Heart right ventricle (tissue), 16 donors: ENCODE results near the gene RASSF7. TPM values are rescaled to one million over a fixed set of nuclear protein-coding genes. Genes with fewer than 3 reads are reported as not detected.
A peak's percentile ranks its signal among the peaks of the same experiment; 100 is the strongest.

ENCODE experiments used
- ATAC-seq, 8 donors: fragments of 200-7000 bp; cut with Tn5 transposase; one replicate each; pipeline ENCODE4 v1.9.1; 2020; ENCODE audit warnings: mild to moderate bottlenecking in 8 of 8, moderate library complexity in 8 of 8, moderate number of reproducible peaks in 1 of 8
- DNase-seq, 2 donors: peaks; one replicate each; pipeline ENCODE4 v3.0.0-alpha.2; 2020
- H3K27ac ChIP-seq, 10 donors: fragments of 200-600 bp; sonication (generic) in 2 of 10; one replicate each; pipeline versions ENCODE4 v1.5.0 to v1.8.0; 2020 to 2022; ENCODE audit warnings: mild to moderate bottlenecking in 3 of 10
- H3K27me3 ChIP-seq, 7 donors: fragments of 200-600 bp; one replicate each; pipeline ENCODE4 v1.8.0; 2021 to 2022; ENCODE audit warnings: mild to moderate bottlenecking in 2 of 7
- H3K36me3 ChIP-seq, 9 donors: fragments of 200-600 bp; sonication (generic) in 1 of 9; one replicate each; pipeline versions ENCODE4 v1.5.0 to v1.8.0; 2020 to 2022; ENCODE audit warnings: mild to moderate bottlenecking in 2 of 9
- H3K4me1 ChIP-seq, 9 donors: fragments of 200-600 bp; sonication (generic) in 1 of 9; one replicate each; pipeline versions ENCODE4 v1.5.0 to v1.8.0; 2020 to 2022; ENCODE audit warnings: mild to moderate bottlenecking in 4 of 9
- H3K4me3 ChIP-seq, 10 donors: fragments of 200-600 bp; sonication (generic) in 2 of 10; one replicate each; pipeline versions ENCODE4 v1.5.0 to v1.8.0; 2020 to 2022; ENCODE audit warnings: mild to moderate bottlenecking in 7 of 10, moderate library complexity in 2 of 10
- H3K9me3 ChIP-seq, 11 donors: fragments of 200-600 bp in 10 of 11; sonication (generic) in 2 of 11; one replicate each; pipeline versions ENCODE4 v1.5.0 to v1.8.0; 2013 to 2022; ENCODE audit warnings: mild to moderate bottlenecking in 2 of 11, control low read depth in 1 of 11, moderate library complexity in 1 of 11
- CTCF ChIP-seq, 9 donors: fragments of 200-600 bp; sonication (generic) in 2 of 9; IDR thresholded peaks; one replicate each; pipeline versions ENCODE4 v1.5.0 to v1.8.0; 2021 to 2022; ENCODE audit warnings: antibody characterized with exemption in 9 of 9, mild to moderate bottlenecking in 5 of 9, moderate library complexity in 1 of 9
- WGBS, 2 donors: extraction: QIAGEN DNeasy Blood & Tissue Kit; methylation state at CpG; one replicate each; pipeline ENCODE4 v1.1.7; 2013; ENCODE audit warnings: inconsistent platforms in 1 of 2; 5-methylcytosine and 5-hydroxymethylcytosine counted together
- intact Hi-C, 10 donors: fragments of 100-400 bp; cut with DNase I; formaldehyde crosslinking; loops; one replicate each; pipeline versions ENCODE4 v1.11.1 to v1.14.2; 2022
- microRNA-seq, 2 donors: library from miRNA; unstranded; fragments of <30 nt; microRNA quantifications; one replicate each; pipeline ENCODE4 v1.2.0, GENCODE V29; 2021
- polyA plus RNA-seq, 2 donors: library from polyadenylated mRNA; stranded (reverse); fragments of 200-250 nt; gene quantifications; one replicate each; pipeline ENCODE4 v1.2.3, GENCODE V29; 2013
- total RNA-seq, 10 donors: library from RNA; stranded (reverse); fragmentation: NEBNext Ultra II Directional in 3 of 10; extraction: Animal tissue kit (Norgen Biotek cat#: 25700) in 3 of 10; gene quantifications; one replicate each; pipeline versions ENCODE4 v1.2.1 to v1.2.4, GENCODE V29; 2021 to 2023
- donor health status: Arrhythmogenic right ventricular cardiomyopathy.
- donor health status: ischemic (EF 13 %, LVEDD 7.1; RV severe dilation, severe dysfunction).
- donor health status: healthy with polysubstance abuse.
- donor health status: DM: no; HTN: yes; CAD: no.
- donor health status: DM: no; HTN: no; CAD: no.
- donor health status: ischemic (EF 25% LVEDD 6.9; RV normal size, moderate dysfunction).
- donor health status: ischemic (EF 25% LVEDD 5.7; RV mildly dilated, moderate dysfunction).
- donor health status: healthy.
- donor health status: DM: yes; HTN: yes; CAD: no.
- donor health status: Ischemic cardiomyopathy.
- donor health status: ischemic (EF 35%, LVEDD 5.7; RV mildly dilated, moderate dysfunction).
- donor health status: nonischemic (EF 11% LVEDD 7.7; RV severe dilation, severe dysfunction).
- donor health status: DM: yes; HTN: yes; CAD: no.
- donor health status: PGD.
- donor health status: ischemic (EF 29% LVEDD 5.4; RV normal size, mild dysfunction).
- donor health status: nonischemic (EF 23%, LVEDD 6.1; RV moderate dilation, normal function).

RASSF7 gene
- total and polyA plus RNA-seq, 12 donors = 0.96 to 14.2 (median 2.3) TPM

- Histone ChIP-seq H3K4me3 (peak overlapping the region in 3 of 10 donors; percentile 67 to 85 (median 69)), H3K9me3 (no peaks in the 10 kb centered on the region), H3K27ac (peak overlapping the region in 8 of 10 donors; percentile 64 to 98 (median 96)), H3K4me1 (peaks cover 13 to 47% (median 32%) of the 10 kb centered on the region in 9 donors), H3K36me3 (peaks cover 0 to 68% (median 45%) of the 10 kb centered on the region in 9 donors), H3K27me3 (no peaks in the 10 kb centered on the region)
- 64 to 70% methylated on average over 32 to 36 of the region's 36 CpGs for WGBS, 2 donors
- DNase-seq = peak; percentile 57 to 61
- intact Hi-C loops = loop anchor here in 1 of 10 donors (5.0 kb wide), 1 partner anchor 36 kb away; the partner anchor contains the start of gene PHRF1
- ATAC-seq = peak in 5 of 8 donors; percentile 0 to 17 (median 1)
- TF ChIP-seq CTCF (IDR thresholded peaks at IDR 0.05) = no peak
These were observed 52.7 kb downstream of the RASSF7 start for GRCh38 chr11:613369-613968.

Small RNAs within 50 kb of the gene (microRNA-seq; reads per million reads assigned to microRNA genes)
- 355 to 499 reads per million in 2 donors for gene MIR210

Other genes starting within 250 kb of the RASSF7 start
- 100 to 1,000 TPM in 4 of 10 donors, 10 to 100 TPM in 6; 51.6 to 182 (median 94.9) TPM for gene IFITM1, start 246.9 kb upstream of the RASSF7 start, total RNA-seq
- gene IFITM1, start 246.9 kb upstream of the RASSF7 start, polyA plus RNA-seq = 100 to 1,000 TPM; 235 to 427 TPM
- 100 to 1,000 TPM in 9 of 10 donors, 10 to 100 TPM in 1; 94.1 to 591 (median 172) TPM for gene IFITM3, start 240.1 kb upstream of the RASSF7 start, total RNA-seq
- gene IFITM3, start 240.1 kb upstream of the RASSF7 start, polyA plus RNA-seq = 1,000 to 10,000 TPM in 1 of 2 donors, 100 to 1,000 TPM in 1; 676 to 1,409 TPM
- 1 to 10 TPM in 1 of 10 donors, under 1 TPM in 6, not detected in 3; 0.09 to 1.6 (median 0.25) TPM for gene B4GALNT4, start 191.5 kb upstream of the RASSF7 start, total RNA-seq
- gene B4GALNT4, start 191.5 kb upstream of the RASSF7 start, polyA plus RNA-seq = 1 to 10 TPM in 1 of 2 donors, under 1 TPM in 1; 0.75 to 1.7 TPM
- 1 to 10 TPM in 4 of 10 donors, under 1 TPM in 6; 0.19 to 3.0 (median 0.74) TPM for gene PKP3, start 166.8 kb upstream of the RASSF7 start, total RNA-seq
- under 1 TPM; 0.13 to 0.80 TPM for gene PKP3, start 166.8 kb upstream of the RASSF7 start, polyA plus RNA-seq
- 10 to 100 TPM; 20.4 to 52.4 (median 30.0) TPM for gene SIGIRR, start 146.0 kb upstream of the RASSF7 start, total RNA-seq
- gene SIGIRR, start 146.0 kb upstream of the RASSF7 start, polyA plus RNA-seq = 100 to 1,000 TPM in 1 of 2 donors, 10 to 100 TPM in 1; 56.0 to 187 TPM
- gene ANO9, start 119.0 kb upstream of the RASSF7 start, total RNA-seq = 1 to 10 TPM in 1 of 10 donors, under 1 TPM in 5, not detected in 4; 0.05 to 2.3 (median 0.19) TPM
- under 1 TPM; 0.13 to 0.37 TPM for gene ANO9, start 119.0 kb upstream of the RASSF7 start, polyA plus RNA-seq
- gene PTDSS2, start 110.7 kb upstream of the RASSF7 start, total RNA-seq = 10 to 100 TPM; 16.7 to 37.9 (median 24.8) TPM
- 10 to 100 TPM; 31.4 to 55.5 TPM for gene PTDSS2, start 110.7 kb upstream of the RASSF7 start, polyA plus RNA-seq
- 100 to 1,000 TPM; 118 to 221 (median 153) TPM for gene RNH1, start 53.7 kb upstream of the RASSF7 start, total RNA-seq
- 100 to 1,000 TPM in 1 of 2 donors, 10 to 100 TPM in 1; 37.4 to 189 TPM for gene RNH1, start 53.7 kb upstream of the RASSF7 start, polyA plus RNA-seq
- 10 to 100 TPM; 44.7 to 61.1 (median 54.5) TPM for gene HRAS, start 25.4 kb upstream of the RASSF7 start, total RNA-seq
- 100 to 1,000 TPM; 107 to 132 TPM for gene HRAS, start 25.4 kb upstream of the RASSF7 start, polyA plus RNA-seq
- under 1 TPM in 8 of 10 donors, not detected in 2; 0.13 to 0.49 (median 0.19) TPM for gene LRRC56, start 23.4 kb upstream of the RASSF7 start, total RNA-seq
- under 1 TPM; 0.26 to 0.37 TPM for gene LRRC56, start 23.4 kb upstream of the RASSF7 start, polyA plus RNA-seq
- gene LMNTD2, start 232 bp upstream of the RASSF7 start, total RNA-seq = under 1 TPM in 8 of 10 donors, not detected in 2; 0.30 to 0.72 (median 0.45) TPM
- gene LMNTD2, start 232 bp upstream of the RASSF7 start, polyA plus RNA-seq = 1 to 10 TPM in 1 of 2 donors, under 1 TPM in 1; 0.41 to 1.4 TPM
- 10 to 100 TPM; 14.7 to 23.0 (median 18.5) TPM for gene PHRF1, start 15.5 kb downstream of the RASSF7 start, total RNA-seq
- gene PHRF1, start 15.5 kb downstream of the RASSF7 start, polyA plus RNA-seq = 10 to 100 TPM; 10.5 to 19.1 TPM
- 10 to 100 TPM in 5 of 10 donors, 1 to 10 TPM in 5; 4.5 to 20.2 (median 9.9) TPM for gene IRF7, start 55.0 kb downstream of the RASSF7 start, total RNA-seq
- 10 to 100 TPM; 12.2 to 48.4 TPM for gene IRF7, start 55.0 kb downstream of the RASSF7 start, polyA plus RNA-seq
- not detected for gene CDHR5, start 64.0 kb downstream of the RASSF7 start, total RNA-seq
- not detected for gene CDHR5, start 64.0 kb downstream of the RASSF7 start, polyA plus RNA-seq
- 1 to 10 TPM in 2 of 10 donors, under 1 TPM in 1, not detected in 7; 0.99 to 2.0 (median 1.0) TPM for gene SCT, start 66.2 kb downstream of the RASSF7 start, total RNA-seq
- under 1 TPM in 1 of 2 donors, not detected in 1; 0.64 TPM for gene SCT, start 66.2 kb downstream of the RASSF7 start, polyA plus RNA-seq
- gene DRD4, start 76.3 kb downstream of the RASSF7 start, total RNA-seq = under 1 TPM in 6 of 10 donors, not detected in 4; 0.19 to 0.72 (median 0.49) TPM
- gene DRD4, start 76.3 kb downstream of the RASSF7 start, polyA plus RNA-seq = under 1 TPM in 1 of 2 donors, not detected in 1; 0.09 TPM
- gene DEAF1, start 134.3 kb downstream of the RASSF7 start, total RNA-seq = 10 to 100 TPM; 11.0 to 25.7 (median 15.5) TPM
- 10 to 100 TPM; 18.3 to 39.9 TPM for gene DEAF1, start 134.3 kb downstream of the RASSF7 start, polyA plus RNA-seq
- gene TMEM80, start 134.8 kb downstream of the RASSF7 start, total RNA-seq = 10 to 100 TPM; 10.6 to 24.2 (median 14.5) TPM
- gene TMEM80, start 134.8 kb downstream of the RASSF7 start, polyA plus RNA-seq = 10 to 100 TPM; 10.1 to 21.4 TPM
- gene EPS8L2, start 145.3 kb downstream of the RASSF7 start, total RNA-seq = 1 to 10 TPM; 1.2 to 6.7 (median 2.3) TPM
- gene EPS8L2, start 145.3 kb downstream of the RASSF7 start, polyA plus RNA-seq = 1 to 10 TPM; 3.4 to 3.9 TPM
- 100 to 1,000 TPM in 5 of 10 donors, 10 to 100 TPM in 5; 76.2 to 115 (median 96.3) TPM for gene TALDO1, start 186.5 kb downstream of the RASSF7 start, total RNA-seq
- 100 to 1,000 TPM in 1 of 2 donors, 10 to 100 TPM in 1; 55.3 to 124 TPM for gene TALDO1, start 186.5 kb downstream of the RASSF7 start, polyA plus RNA-seq
- 10 to 100 TPM; 20.6 to 29.4 (median 26.0) TPM for gene GATD1, start 216.5 kb downstream of the RASSF7 start, total RNA-seq
- gene GATD1, start 216.5 kb downstream of the RASSF7 start, polyA plus RNA-seq = 10 to 100 TPM; 15.0 to 32.4 TPM
- gene CEND1, start 229.1 kb downstream of the RASSF7 start, total RNA-seq = under 1 TPM in 9 of 10 donors, not detected in 1; 0.22 to 0.80 (median 0.38) TPM
- under 1 TPM; 0.75 to 0.80 TPM for gene CEND1, start 229.1 kb downstream of the RASSF7 start, polyA plus RNA-seq
- 1 to 10 TPM; 2.2 to 8.6 (median 4.0) TPM for gene SLC25A22, start 237.3 kb downstream of the RASSF7 start, total RNA-seq
- gene SLC25A22, start 237.3 kb downstream of the RASSF7 start, polyA plus RNA-seq = 10 to 100 TPM in 1 of 2 donors, 1 to 10 TPM in 1; 3.0 to 11.1 TPM
- 10 to 100 TPM in 3 of 10 donors, 1 to 10 TPM in 7; 5.2 to 13.9 (median 6.9) TPM for gene PIDD1, start 244.3 kb downstream of the RASSF7 start, total RNA-seq
- 10 to 100 TPM in 1 of 2 donors, 1 to 10 TPM in 1; 6.3 to 32.4 TPM for gene PIDD1, start 244.3 kb downstream of the RASSF7 start, polyA plus RNA-seq
- 1,000 to 10,000 TPM in 3 of 10 donors, 100 to 1,000 TPM in 7; 765 to 1,177 (median 850) TPM for gene RPLP2, start 249.0 kb downstream of the RASSF7 start, total RNA-seq
- gene RPLP2, start 249.0 kb downstream of the RASSF7 start, polyA plus RNA-seq = 1,000 to 10,000 TPM; 1,402 to 1,699 TPM